Breast epithelium (tissue), 4 donors: ENCODE measurements around the gene SRP68. TPM values are rescaled to one million over a fixed set of nuclear protein-coding genes. Genes with fewer than 3 reads are reported as not detected.

Experiments used
- DNase-seq, 2 donors: peaks; one replicate each; pipeline ENCODE4 v3.0.0-alpha.2; 2019; ENCODE audit warnings: low spot score in 2 of 2
- H3K27ac ChIP-seq, 2 donors: fragments of 200-600 bp; sonication (generic) in 1 of 2; one replicate each; pipeline ENCODE4 v1.5.1; 2016 to 2019; ENCODE audit warnings: mild to moderate bottlenecking in 1 of 2
- H3K27me3 ChIP-seq, 2 donors: fragments of 200-600 bp; sonication (generic) in 1 of 2; one replicate each; pipeline versions ENCODE4 v1.5.1 to v1.6.0; 2017 to 2019; ENCODE audit warnings: control low read depth in 1 of 2, mild to moderate bottlenecking in 1 of 2
- H3K36me3 ChIP-seq: fragments of 200-600 bp; one replicate; pipeline ENCODE4 v1.5.1; 2019
- H3K4me1 ChIP-seq, 2 donors: fragments of 200-600 bp; sonication (generic); one replicate each; pipeline ENCODE4 v1.5.1; 2016 to 2019; ENCODE audit warnings: control low read depth in 1 of 2
- H3K4me3 ChIP-seq, 3 donors: fragments of 200-600 bp; sonication (generic); 1 replicate in 2 of 3; 2 replicates in 1 of 3; pipeline ENCODE4 v1.5.1; 2016 to 2019; ENCODE audit warnings: mild to moderate bottlenecking in 3 of 3, moderate library complexity in 2 of 3
- H3K9me3 ChIP-seq, 2 donors: fragments of 200-600 bp; sonication (generic) in 1 of 2; one replicate each; pipeline ENCODE4 v1.5.1; 2016 to 2019; ENCODE audit warnings: control low read depth in 1 of 2
- POLR2A ChIP-seq: fragments of 450-650 bp; IDR thresholded peaks from one replicate; pipeline ENCODE4 v1.6.1; 2016; ENCODE audit warnings: antibody characterized with exemption, mild to moderate bottlenecking, moderate library complexity
- POLR2AphosphoS5 ChIP-seq, 3 donors: sonication (generic); formaldehyde crosslinking; IDR thresholded peaks; one replicate each; pipeline ENCODE4 v1.6.1; 2017; ENCODE audit warnings: antibody characterized with exemption in 3 of 3
- intact Hi-C: fragments of 100-400 bp; cut with DNase I; formaldehyde crosslinking; loops from one replicate; pipeline ENCODE4 v1.15.1; 2023; ENCODE audit warnings: low total_unique reads
- total RNA-seq, 3 donors: library from RNA; depleted of rRNA; stranded (reverse); fragments of >200 nt; gene quantifications; one replicate each; pipeline ENCODE4 v1.1.0, GENCODE V29; 2016
- TF ChIP-seq, protein P1 (sequence below), 3 donors: fragments of 450-650 bp; IDR thresholded peaks; one replicate each; pipeline ENCODE4 v1.5.1; 2016 to 2017; ENCODE audit warnings: antibody characterized with exemption in 3 of 3, mild to moderate bottlenecking in 3 of 3, moderate library complexity in 3 of 3

The SRP68 gene
- total RNA-seq, 3 donors from 2014 or later, result 41.3 to 49.6 (median 48.3) TPM

DNA sequence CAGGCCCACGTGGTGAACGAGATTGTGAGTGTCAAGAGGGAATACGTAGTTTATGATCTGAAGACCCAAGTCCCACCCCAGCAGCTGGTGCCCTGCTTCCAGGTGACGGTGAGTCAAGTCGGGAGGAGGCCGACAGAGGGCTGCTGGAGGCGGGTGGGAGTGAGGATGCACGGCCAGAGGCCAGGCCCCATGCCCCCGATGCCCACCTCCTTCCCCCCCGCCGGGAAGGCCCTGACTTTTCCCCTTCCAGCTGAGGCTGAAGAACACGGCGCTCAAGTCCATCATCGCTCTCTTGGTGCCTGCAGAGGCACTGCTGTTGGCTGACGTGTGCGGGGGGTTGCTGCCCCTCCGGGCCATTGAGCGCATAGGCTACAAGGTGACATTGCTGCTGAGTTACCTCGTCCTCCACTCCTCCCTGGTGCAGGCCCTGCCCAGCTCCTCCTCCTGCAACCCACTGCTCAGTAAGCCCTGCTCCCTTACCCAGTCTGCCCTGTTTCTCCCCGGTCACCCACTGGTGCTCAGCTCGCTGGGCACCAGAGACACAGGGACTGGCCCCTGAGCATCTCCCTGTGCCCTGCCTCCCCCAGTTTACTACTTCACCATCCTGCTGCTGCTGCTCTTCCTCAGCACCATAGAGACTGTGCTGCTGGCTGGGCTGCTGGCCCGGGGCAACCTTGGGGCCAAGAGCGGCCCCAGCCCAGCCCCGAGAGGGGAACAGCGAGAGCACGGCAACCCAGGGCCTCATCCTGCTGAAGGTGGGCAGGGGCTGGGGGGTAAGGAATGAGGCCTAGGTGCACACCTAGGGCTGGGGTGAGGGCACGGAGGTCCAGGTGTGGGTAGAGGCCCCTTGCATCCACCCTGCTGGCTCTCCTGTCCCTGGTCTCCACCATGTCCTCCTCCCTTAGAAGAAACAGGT lies 9.2 kb upstream of the SRP68 start:
- no peaks in the 10 kb centered on the region for H3K9me3 ChIP-seq
- H3K4me1 ChIP-seq, result peaks cover 3 to 4% of the 10 kb centered on the region in 2 donors
- peaks cover 4 to 28% of the 10 kb centered on the region in 2 donors for H3K27me3 ChIP-seq
- H3K36me3 ChIP-seq, result peaks cover 6% of the 10 kb centered on the region
- no peak overlapping the region for H3K27ac ChIP-seq
- TF ChIP-seq POLR2AphosphoS5 (IDR thresholded peaks at IDR 0.05) (no peak), POLR2A (no peak)
- TF ChIP-seq, protein P1, sequence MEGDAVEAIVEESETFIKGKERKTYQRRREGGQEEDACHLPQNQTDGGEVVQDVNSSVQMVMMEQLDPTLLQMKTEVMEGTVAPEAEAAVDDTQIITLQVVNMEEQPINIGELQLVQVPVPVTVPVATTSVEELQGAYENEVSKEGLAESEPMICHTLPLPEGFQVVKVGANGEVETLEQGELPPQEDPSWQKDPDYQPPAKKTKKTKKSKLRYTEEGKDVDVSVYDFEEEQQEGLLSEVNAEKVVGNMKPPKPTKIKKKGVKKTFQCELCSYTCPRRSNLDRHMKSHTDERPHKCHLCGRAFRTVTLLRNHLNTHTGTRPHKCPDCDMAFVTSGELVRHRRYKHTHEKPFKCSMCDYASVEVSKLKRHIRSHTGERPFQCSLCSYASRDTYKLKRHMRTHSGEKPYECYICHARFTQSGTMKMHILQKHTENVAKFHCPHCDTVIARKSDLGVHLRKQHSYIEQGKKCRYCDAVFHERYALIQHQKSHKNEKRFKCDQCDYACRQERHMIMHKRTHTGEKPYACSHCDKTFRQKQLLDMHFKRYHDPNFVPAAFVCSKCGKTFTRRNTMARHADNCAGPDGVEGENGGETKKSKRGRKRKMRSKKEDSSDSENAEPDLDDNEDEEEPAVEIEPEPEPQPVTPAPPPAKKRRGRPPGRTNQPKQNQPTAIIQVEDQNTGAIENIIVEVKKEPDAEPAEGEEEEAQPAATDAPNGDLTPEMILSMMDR (IDR thresholded peaks at IDR 0.05), result no peak
- no peak overlapping the region for H3K4me3 ChIP-seq
- intact Hi-C loops, result no loop called here
- DNase-seq, result peak in 1 of 2 donors; percentile 51

DNA sequence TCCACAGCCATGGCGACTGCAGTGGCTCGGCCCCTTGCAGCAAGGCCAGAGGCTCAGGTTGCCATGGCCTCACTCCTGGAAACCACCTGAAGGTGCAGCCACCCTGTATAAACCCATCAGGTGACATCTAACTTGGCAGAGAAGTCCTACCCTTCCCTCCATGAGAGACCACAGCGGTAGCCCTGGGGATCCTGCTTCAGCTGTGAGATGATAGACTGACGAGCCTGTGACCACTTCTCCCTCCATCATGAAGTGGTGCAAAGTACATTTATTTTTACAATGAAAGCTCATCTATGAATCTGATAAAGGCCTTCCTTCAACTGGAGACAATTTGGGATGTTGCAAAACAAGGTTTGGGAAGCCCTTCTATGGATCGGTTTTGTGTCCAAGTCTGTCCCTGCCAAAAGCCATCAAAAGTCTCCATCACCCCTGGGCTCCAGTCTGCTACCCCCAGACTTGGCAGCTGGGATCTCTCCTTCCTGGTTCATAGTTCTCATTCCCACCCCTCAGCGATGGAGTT lies 8.5 kb upstream of the SRP68 start:
- H3K4me3 ChIP-seq, result no peak overlapping the region
- intact Hi-C loops, result no loop called here
- DNase-seq, result no peak
- peaks cover 11 to 35% of the 10 kb centered on the region in 2 donors for H3K27me3 ChIP-seq
- peaks cover 5 to 8% of the 10 kb centered on the region in 2 donors for H3K4me1 ChIP-seq
- H3K36me3 ChIP-seq, result peaks cover 6% of the 10 kb centered on the region
- TF ChIP-seq POLR2A, result no peak
- TF ChIP-seq, protein P1 (IDR thresholded peaks at IDR 0.05), result no peak
- TF ChIP-seq POLR2AphosphoS5 (IDR thresholded peaks at IDR 0.05), result no peak
- H3K27ac ChIP-seq, result no peak overlapping the region
- no peaks in the 10 kb centered on the region for H3K9me3 ChIP-seq

DNA sequence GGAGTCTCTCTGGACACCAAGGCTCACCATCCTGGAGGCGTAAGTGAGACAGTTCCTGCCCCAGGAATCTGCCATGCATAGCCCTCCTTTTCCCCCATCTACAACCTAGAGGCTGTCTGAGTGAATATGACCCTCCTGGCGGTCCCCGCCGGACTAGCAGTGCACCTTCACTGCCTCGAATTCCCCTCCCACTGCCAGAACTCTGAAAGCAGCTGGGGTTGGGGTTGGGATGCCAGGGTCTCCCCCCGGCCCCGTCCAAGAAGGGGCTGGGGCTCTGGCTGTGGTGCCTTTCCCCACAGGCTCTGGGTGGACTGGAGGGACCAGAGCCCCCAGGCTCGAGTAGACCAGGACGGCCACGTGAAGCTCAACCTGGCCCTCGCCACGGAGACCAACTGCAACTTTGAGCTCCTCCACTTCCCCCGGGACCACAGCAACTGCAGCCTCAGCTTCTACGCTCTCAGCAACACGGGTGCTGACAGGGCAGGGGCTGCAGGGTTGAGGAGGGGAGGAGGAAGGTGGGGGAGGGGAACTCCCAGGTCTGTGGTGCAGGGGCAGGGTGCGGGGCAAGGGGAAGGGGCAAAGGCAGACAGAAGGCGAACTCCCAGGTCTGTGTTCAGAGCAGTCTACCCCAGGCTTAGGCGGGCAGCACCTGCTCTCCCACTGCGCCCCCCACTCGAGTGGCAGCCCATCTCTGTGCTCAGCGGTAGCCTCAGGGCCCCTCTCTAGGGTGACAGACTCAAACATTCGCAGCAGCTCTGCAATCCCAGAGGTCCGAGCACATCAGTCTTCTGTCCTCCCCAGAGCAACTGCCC lies 7.8 kb upstream of the SRP68 start:
- DNase-seq, result no peak
- Histone ChIP-seq H3K27ac (no peak overlapping the region), H3K4me1 (peaks cover 11 to 12% of the 10 kb centered on the region in 2 donors), H3K4me3 (no peak overlapping the region), H3K9me3 (no peaks in the 10 kb centered on the region), H3K36me3 (peaks cover 4% of the 10 kb centered on the region), H3K27me3 (peaks cover 14 to 42% of the 10 kb centered on the region in 2 donors)
- intact Hi-C loops, result no loop called here
- TF ChIP-seq, protein P1 (IDR thresholded peaks at IDR 0.05), result no peak
- TF ChIP-seq POLR2AphosphoS5 (IDR thresholded peaks at IDR 0.05) (no peak), POLR2A (no peak)

DNA sequence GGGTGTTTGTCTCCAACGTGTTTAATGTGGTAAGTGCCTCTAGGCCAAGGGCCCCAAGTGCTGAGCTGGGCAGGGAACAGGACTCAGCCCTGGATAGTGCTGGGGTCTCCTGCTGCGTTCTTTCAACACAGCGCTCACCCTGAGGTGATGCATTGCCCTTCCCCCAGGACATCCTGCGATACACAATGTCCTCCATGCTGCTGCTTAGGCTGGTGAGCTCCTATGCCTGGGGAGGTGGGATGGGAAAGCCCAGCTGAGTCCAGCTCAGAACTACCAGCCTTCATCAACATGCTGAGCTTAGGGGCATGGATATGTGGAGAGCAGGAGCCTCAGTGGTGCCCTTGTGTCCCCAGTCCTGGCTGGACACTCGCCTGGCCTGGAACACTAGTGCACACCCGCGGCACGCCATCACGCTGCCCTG lies 7.2 kb upstream of the SRP68 start:
- intact Hi-C loops, result no loop called here
- Histone ChIP-seq H3K4me1 (peaks cover 14 to 18% of the 10 kb centered on the region in 2 donors), H3K4me3 (no peak overlapping the region), H3K27ac (no peak overlapping the region), H3K27me3 (peaks cover 20 to 48% of the 10 kb centered on the region in 2 donors), H3K36me3 (no peaks in the 10 kb centered on the region), H3K9me3 (no peaks in the 10 kb centered on the region)
- no peak for TF ChIP-seq POLR2AphosphoS5 (IDR thresholded peaks at IDR 0.05)
- no peak for TF ChIP-seq POLR2A
- TF ChIP-seq, protein P1 (IDR thresholded peaks at IDR 0.05), result no peak
- no peak for DNase-seq
